KMS-11 (cell line): ENCODE measurements around the gene TSHR.

ENCODE experiments used
- H2AFZ ChIP-seq: fragments of 200-600 bp; sonication (generic); 2 replicates; pipeline ENCODE4 v1.6.1; 2016; ENCODE audit warnings: antibody characterized with exemption, mixed run types, low read depth
- H3K27ac ChIP-seq: fragments of 200-600 bp; sonication (generic); 2 replicates; pipeline ENCODE4 v1.6.1; 2016; ENCODE audit warnings: mild to moderate bottlenecking, mixed run types
- H3K27me3 ChIP-seq: fragments of 200-600 bp; sonication (generic); 2 replicates; pipeline ENCODE4 v1.6.1; 2017; ENCODE audit warnings: mild to moderate bottlenecking, low read depth, mixed run types, moderate library complexity; ENCODE audit not compliant: insufficient read depth
- H3K36me3 ChIP-seq: fragments of 200-600 bp; sonication (generic); 2 replicates; pipeline ENCODE4 v1.6.1; 2017; ENCODE audit warnings: mild to moderate bottlenecking, mixed run types; ENCODE audit not compliant: insufficient read depth
- H3K4me1 ChIP-seq: fragments of 200-600 bp; sonication (generic); 2 replicates; pipeline ENCODE4 v1.6.1; 2016; ENCODE audit warnings: mild to moderate bottlenecking, low read depth, mixed run types; ENCODE audit not compliant: poor library complexity, severe bottlenecking
- H3K4me2 ChIP-seq: fragments of 200-600 bp; sonication (generic); 2 replicates; pipeline ENCODE4 v1.7.0; 2016; ENCODE audit warnings: mild to moderate bottlenecking, mixed run types
- H3K4me3 ChIP-seq: fragments of 200-600 bp; sonication (generic); IDR thresholded peaks from 2 replicates; pipeline ENCODE4 v1.6.1; 2017; ENCODE audit warnings: low read depth, low read length, mixed read lengths; ENCODE audit not compliant: insufficient read depth
- H3K79me2 ChIP-seq: fragments of 200-600 bp; sonication (generic); 2 replicates; pipeline ENCODE4 v1.6.1; 2016; ENCODE audit warnings: low read depth, mixed run types; ENCODE audit not compliant: insufficient read depth
- H3K9ac ChIP-seq: fragments of 200-600 bp; sonication (generic); 2 replicates; pipeline ENCODE4 v1.6.1; 2016; ENCODE audit warnings: mild to moderate bottlenecking, mixed run types
- H4K20me1 ChIP-seq: fragments of 200-600 bp; sonication (generic); 2 replicates; pipeline ENCODE4 v1.6.1; 2016; ENCODE audit warnings: mild to moderate bottlenecking, mixed run types; ENCODE audit not compliant: insufficient read depth
- CTCF ChIP-seq: fragments of 200-600 bp; sonication (generic); conservative IDR thresholded peaks from 2 replicates; pipeline ENCODE4 v1.6.1; 2017; ENCODE audit warnings: low read depth, mild to moderate bottlenecking, antibody characterized with exemption, low read length, moderate library complexity, mixed read lengths

The TSHR gene

GRCh38 chr14:81120501-81120900 is 165.1 kb downstream of the TSHR start:
- Histone ChIP-seq H4K20me1 (no peaks in the 10 kb centered on the region), H3K4me1 (peaks cover 4% of the 10 kb centered on the region), H3K27me3 (no peaks in the 10 kb centered on the region), H3K27ac (no peak overlapping the region), H3K4me2 (no peak overlapping the region), H2AFZ (no peak overlapping the region), H3K9ac (no peak overlapping the region), H3K4me3 (no peak overlapping the region), H3K79me2 (no peaks in the 10 kb centered on the region), H3K36me3 (no peaks in the 10 kb centered on the region)
- no peak for TF ChIP-seq CTCF

GRCh38 chr14:81122326-81122725 is 166.9 kb downstream of the TSHR start:
- H3K4me2 ChIP-seq = no peak overlapping the region
- H4K20me1 ChIP-seq = no peaks in the 10 kb centered on the region
- no peaks in the 10 kb centered on the region for H3K27me3 ChIP-seq
- H2AFZ ChIP-seq = no peak overlapping the region
- H3K9ac ChIP-seq = no peak overlapping the region
- H3K27ac ChIP-seq = no peak overlapping the region
- no peak for TF ChIP-seq CTCF
- H3K36me3 ChIP-seq = no peaks in the 10 kb centered on the region
- peaks cover 4% of the 10 kb centered on the region for H3K4me1 ChIP-seq
- H3K4me3 ChIP-seq = no peak overlapping the region
- H3K79me2 ChIP-seq = no peaks in the 10 kb centered on the region

DNA sequence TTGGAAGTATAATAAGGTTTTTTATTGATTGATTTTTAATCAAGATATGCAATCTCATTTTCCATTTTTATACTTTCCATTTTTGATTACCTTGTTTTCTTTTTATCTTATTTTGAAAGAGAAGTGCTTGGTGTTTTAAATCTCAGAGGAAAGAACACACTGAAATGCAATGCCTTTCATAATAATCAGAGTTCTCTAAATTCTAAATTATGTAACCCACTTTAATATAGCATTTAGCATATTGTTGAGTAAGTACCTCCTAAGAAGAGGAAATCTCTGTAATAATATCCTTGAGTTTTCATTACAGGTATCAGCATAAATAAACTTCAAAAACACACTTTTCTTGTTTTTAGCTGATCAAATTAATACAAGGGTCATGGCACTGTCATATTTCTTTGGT is 168.4 kb downstream of the TSHR start:
- no peak for TF ChIP-seq CTCF
- Histone ChIP-seq H3K27ac (no peak overlapping the region), H3K9ac (no peak overlapping the region), H3K27me3 (no peaks in the 10 kb centered on the region), H2AFZ (no peak overlapping the region), H3K4me2 (no peak overlapping the region), H4K20me1 (no peaks in the 10 kb centered on the region), H3K4me1 (peaks cover 4% of the 10 kb centered on the region), H3K79me2 (no peaks in the 10 kb centered on the region), H3K4me3 (no peak overlapping the region), H3K36me3 (no peaks in the 10 kb centered on the region)

DNA sequence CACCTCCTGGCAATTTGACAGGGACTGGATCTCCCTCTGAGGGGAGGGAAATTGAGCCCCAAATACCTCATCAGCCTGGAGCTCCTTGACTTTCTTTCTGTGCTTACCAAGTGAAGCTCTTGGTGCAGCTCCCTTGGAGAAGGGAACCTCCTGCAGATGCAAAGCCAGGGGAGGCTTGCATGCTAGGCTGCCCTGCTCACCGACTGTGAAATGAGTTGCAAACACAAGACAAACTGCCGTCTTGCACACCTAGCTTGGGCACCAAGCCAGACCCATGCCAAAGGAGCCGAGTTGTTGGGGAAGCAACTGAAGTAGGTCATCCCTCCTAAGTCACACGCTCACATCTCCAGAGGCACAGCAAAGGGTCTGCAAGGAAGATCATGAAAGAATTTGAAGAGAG is 170.1 kb downstream of the TSHR start:
- H3K4me2 ChIP-seq = no peak overlapping the region
- H3K27ac ChIP-seq = no peak overlapping the region
- no peaks in the 10 kb centered on the region for H4K20me1 ChIP-seq
- no peaks in the 10 kb centered on the region for H3K36me3 ChIP-seq
- no peak overlapping the region for H3K4me3 ChIP-seq
- no peak for TF ChIP-seq CTCF
- H3K27me3 ChIP-seq = no peaks in the 10 kb centered on the region
- no peak overlapping the region for H3K9ac ChIP-seq
- H3K79me2 ChIP-seq = no peaks in the 10 kb centered on the region
- H3K4me1 ChIP-seq = peaks cover 4% of the 10 kb centered on the region
- H2AFZ ChIP-seq = no peak overlapping the region

DNA sequence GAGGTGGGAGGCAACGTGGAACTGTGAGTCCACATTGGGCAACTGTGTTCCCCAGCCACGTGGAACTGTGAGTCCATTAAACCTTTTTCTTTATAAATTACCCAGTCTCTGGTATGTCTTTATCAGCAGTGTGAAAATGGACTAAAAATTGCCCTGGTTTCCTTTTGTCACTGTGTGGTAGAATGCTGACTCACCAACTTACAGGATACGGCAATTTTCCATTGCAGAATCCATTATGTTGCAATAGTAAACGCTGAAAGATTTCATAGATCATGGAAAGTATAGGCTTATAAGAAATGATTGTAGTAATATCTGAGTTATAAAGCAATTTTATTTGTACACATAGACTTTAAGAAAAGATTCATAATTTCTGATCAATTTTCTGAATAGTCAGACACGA is 172.4 kb downstream of the TSHR start:
- H3K4me3 ChIP-seq = no peak overlapping the region
- no peak overlapping the region for H3K9ac ChIP-seq
- H3K4me2 ChIP-seq = no peak overlapping the region
- H3K79me2 ChIP-seq = no peaks in the 10 kb centered on the region
- no peak overlapping the region for H3K27ac ChIP-seq
- no peaks in the 10 kb centered on the region for H4K20me1 ChIP-seq
- no peak for TF ChIP-seq CTCF
- no peaks in the 10 kb centered on the region for H3K4me1 ChIP-seq
- H3K36me3 ChIP-seq = no peaks in the 10 kb centered on the region
- no peak overlapping the region for H2AFZ ChIP-seq
- H3K27me3 ChIP-seq = no peaks in the 10 kb centered on the region
